ENCODE data around the gene NES. TPM values are rescaled to one million over a fixed set of nuclear protein-coding genes. Genes with fewer than 3 reads are reported as not detected.

Gene NES
- total and polyA plus RNA-seq, 10 donors: 4.3 to 146 (median 52.3) TPM

- no peak for DNase-seq
- TF ChIP-seq, protein P1, sequence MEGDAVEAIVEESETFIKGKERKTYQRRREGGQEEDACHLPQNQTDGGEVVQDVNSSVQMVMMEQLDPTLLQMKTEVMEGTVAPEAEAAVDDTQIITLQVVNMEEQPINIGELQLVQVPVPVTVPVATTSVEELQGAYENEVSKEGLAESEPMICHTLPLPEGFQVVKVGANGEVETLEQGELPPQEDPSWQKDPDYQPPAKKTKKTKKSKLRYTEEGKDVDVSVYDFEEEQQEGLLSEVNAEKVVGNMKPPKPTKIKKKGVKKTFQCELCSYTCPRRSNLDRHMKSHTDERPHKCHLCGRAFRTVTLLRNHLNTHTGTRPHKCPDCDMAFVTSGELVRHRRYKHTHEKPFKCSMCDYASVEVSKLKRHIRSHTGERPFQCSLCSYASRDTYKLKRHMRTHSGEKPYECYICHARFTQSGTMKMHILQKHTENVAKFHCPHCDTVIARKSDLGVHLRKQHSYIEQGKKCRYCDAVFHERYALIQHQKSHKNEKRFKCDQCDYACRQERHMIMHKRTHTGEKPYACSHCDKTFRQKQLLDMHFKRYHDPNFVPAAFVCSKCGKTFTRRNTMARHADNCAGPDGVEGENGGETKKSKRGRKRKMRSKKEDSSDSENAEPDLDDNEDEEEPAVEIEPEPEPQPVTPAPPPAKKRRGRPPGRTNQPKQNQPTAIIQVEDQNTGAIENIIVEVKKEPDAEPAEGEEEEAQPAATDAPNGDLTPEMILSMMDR (IDR thresholded peaks at IDR 0.05 in 8 of 11, conservative IDR thresholded peaks at IDR 0.05 in 3 of 11): no peak
- TF ChIP-seq POLR2A (IDR thresholded peaks at IDR 0.05): no peak
- TF ChIP-seq POLR2AphosphoS5 (IDR thresholded peaks at IDR 0.05): no peak
- intact Hi-C loops (cut with DNase I; ENCODE audit: low total_unique reads): no loop called here
- WGBS, 5 donors: 87 to 94% (median 89%) methylated on average over 8 of the region's 8 CpGs
- Histone ChIP-seq H3K27me3 (replicated peaks in 1 of 7) (peaks cover 0 to 85% (median 26%) of the 10 kb centered on the region in 7 donors), H3K36me3 (no peaks in the 10 kb centered on the region), H3K9me3 (no peaks in the 10 kb centered on the region), H3K27ac (no peak overlapping the region), H3K4me3 (no peak overlapping the region), H3K4me1 (peaks cover 0 to 22% (median 15%) of the 10 kb centered on the region in 6 donors)
Measured at GRCh38 chr1:156696755-156697154, 19.5 kb upstream of the NES start.

DNA sequence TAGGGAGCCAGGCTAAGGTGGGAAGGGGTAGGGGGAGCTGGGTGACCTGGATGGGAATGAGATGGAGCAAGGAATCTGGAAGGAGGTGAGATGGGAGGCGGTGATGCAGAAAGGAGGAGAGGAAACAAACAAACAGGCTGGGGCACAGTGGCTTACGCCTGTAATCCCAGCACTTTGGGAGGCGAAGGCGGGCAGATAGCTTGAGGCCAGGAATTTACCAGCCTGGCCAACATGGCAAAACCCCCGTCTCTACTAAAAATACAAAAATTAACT, 17.4 kb upstream of the NES start:
- Histone ChIP-seq H3K4me3 (no peak overlapping the region), H3K4me1 (peaks cover 3 to 43% (median 26%) of the 10 kb centered on the region in 6 donors), H3K36me3 (no peaks in the 10 kb centered on the region), H3K9me3 (no peaks in the 10 kb centered on the region), H3K27me3 (replicated peaks in 1 of 7) (peaks cover 0 to 85% (median 42%) of the 10 kb centered on the region in 7 donors), H3K27ac (no peak overlapping the region)
- intact Hi-C loops (cut with DNase I; ENCODE audit: low total_unique reads): no loop called here
- DNase-seq: no peak
- 91 to 97% (median 95%) methylated on average over 5 of the region's 5 CpGs for whole genome bisulfite sequencing, 5 donors
- TF ChIP-seq, protein P1 (IDR thresholded peaks at IDR 0.05 in 8 of 11, conservative IDR thresholded peaks at IDR 0.05 in 3 of 11): no peak
- no peak for TF ChIP-seq POLR2AphosphoS5 (IDR thresholded peaks at IDR 0.05)
- TF ChIP-seq POLR2A (IDR thresholded peaks at IDR 0.05): no peak

DNA sequence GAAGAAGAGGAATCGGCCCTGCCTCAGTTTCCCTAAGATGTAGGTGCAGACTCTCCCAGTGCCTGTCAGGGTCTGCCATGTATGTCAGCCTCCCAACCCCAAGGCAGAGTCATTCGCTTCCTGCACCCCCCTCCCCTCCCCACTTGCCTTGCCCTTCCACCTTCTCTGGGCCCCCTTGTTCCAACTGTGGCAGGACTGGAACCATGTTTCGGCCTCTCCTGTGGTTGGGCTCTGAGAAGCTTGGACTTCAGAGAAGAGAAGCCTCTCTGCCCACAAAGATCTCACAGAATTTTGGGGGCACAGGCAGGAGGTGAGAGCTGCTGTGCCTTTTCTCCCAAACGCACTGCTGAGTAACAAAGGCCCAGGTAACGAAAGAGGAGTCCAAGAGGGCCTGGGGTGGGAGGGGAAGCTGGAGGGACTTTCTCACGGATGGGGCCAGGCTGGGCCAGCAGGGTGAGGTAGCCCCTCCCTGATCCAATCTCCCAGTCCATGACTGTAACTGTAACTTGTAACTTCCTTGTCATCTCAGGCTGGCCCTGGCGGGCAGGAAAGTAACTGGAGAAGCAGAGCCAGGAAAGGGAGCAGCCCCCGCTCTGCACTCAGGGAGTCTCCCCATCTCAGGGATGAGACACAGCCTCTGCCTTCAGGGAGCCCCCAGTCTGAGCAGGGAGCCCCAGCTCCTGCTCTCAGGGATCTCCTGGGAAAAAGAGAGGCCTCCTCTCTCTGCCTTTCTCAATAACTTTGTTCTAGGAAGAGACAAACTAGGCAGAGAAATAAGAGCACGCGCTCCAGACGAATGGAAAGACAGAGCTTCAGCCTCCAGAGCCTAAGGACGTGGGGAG, 16.9 kb upstream of the NES start:
- 67 to 89% (median 80%) methylated on average over 12 of the region's 12 CpGs for WGBS, 5 donors
- Histone ChIP-seq H3K27ac (no peak overlapping the region), H3K4me3 (no peak overlapping the region), H3K36me3 (no peaks in the 10 kb centered on the region), H3K9me3 (no peaks in the 10 kb centered on the region), H3K27me3 (replicated peaks in 1 of 7) (peaks cover 0 to 88% (median 42%) of the 10 kb centered on the region in 7 donors), H3K4me1 (peaks cover 5 to 49% (median 32%) of the 10 kb centered on the region in 6 donors)
- TF ChIP-seq, protein P1 (IDR thresholded peaks at IDR 0.05 in 8 of 11, conservative IDR thresholded peaks at IDR 0.05 in 3 of 11): no peak
- TF ChIP-seq POLR2AphosphoS5 (IDR thresholded peaks at IDR 0.05) (no peak), POLR2A (IDR thresholded peaks at IDR 0.05) (no peak)
- DNase-seq: no peak
- intact Hi-C loops (cut with DNase I; ENCODE audit: low total_unique reads): no loop called here

Measured in spleen (tissue), 11 donors.